ENCODE measurements around the gene DNAJC27. TPM values are rescaled to one million over a fixed set of nuclear protein-coding genes. Genes with fewer than 3 reads are reported as not detected.

DNAJC27 gene
- total and polyA plus RNA-seq, 8 donors: under 0.01 to 59.8 (median 2.9) TPM

GRCh38 chr2:24930768-24931167 lies 41.0 kb downstream of the DNAJC27 start:
- intact Hi-C loops (cut with DNase I; ENCODE audit: low total_unique reads): no loop called here
- TF ChIP-seq EP300 (IDR thresholded peaks at IDR 0.05) (no peak), POLR2AphosphoS5 (IDR thresholded peaks at IDR 0.05) (no peak), POLR2A (IDR thresholded peaks at IDR 0.05) (no peak)
- TF ChIP-seq, protein P1, sequence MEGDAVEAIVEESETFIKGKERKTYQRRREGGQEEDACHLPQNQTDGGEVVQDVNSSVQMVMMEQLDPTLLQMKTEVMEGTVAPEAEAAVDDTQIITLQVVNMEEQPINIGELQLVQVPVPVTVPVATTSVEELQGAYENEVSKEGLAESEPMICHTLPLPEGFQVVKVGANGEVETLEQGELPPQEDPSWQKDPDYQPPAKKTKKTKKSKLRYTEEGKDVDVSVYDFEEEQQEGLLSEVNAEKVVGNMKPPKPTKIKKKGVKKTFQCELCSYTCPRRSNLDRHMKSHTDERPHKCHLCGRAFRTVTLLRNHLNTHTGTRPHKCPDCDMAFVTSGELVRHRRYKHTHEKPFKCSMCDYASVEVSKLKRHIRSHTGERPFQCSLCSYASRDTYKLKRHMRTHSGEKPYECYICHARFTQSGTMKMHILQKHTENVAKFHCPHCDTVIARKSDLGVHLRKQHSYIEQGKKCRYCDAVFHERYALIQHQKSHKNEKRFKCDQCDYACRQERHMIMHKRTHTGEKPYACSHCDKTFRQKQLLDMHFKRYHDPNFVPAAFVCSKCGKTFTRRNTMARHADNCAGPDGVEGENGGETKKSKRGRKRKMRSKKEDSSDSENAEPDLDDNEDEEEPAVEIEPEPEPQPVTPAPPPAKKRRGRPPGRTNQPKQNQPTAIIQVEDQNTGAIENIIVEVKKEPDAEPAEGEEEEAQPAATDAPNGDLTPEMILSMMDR (IDR thresholded peaks at IDR 0.05): no peak
- Histone ChIP-seq H3K27ac (no peak overlapping the region), H3K4me3 (no peak overlapping the region), H3K9me3 (no peaks in the 10 kb centered on the region), H3K36me3 (no peaks in the 10 kb centered on the region), H3K27me3 (peaks cover 0 to 5% (median 0%) of the 10 kb centered on the region in 3 donors), H3K4me1 (peaks cover 5 to 15% (median 13%) of the 10 kb centered on the region in 4 donors)
- DNase-seq: peak in 1 of 2 donors; percentile 17
- 49 to 66% (median 63%) methylated on average over 6 of the region's 6 CpGs for WGBS, 5 donors

- Histone ChIP-seq H3K9me3 (no peaks in the 10 kb centered on the region), H3K4me1 (peaks cover 5 to 15% (median 13%) of the 10 kb centered on the region in 4 donors), H3K36me3 (no peaks in the 10 kb centered on the region), H3K4me3 (no peak overlapping the region), H3K27me3 (peaks cover 0 to 5% (median 0%) of the 10 kb centered on the region in 3 donors), H3K27ac (no peak overlapping the region)
- TF ChIP-seq, protein P1 (IDR thresholded peaks at IDR 0.05): no peak
- TF ChIP-seq POLR2A (IDR thresholded peaks at IDR 0.05) (no peak), POLR2AphosphoS5 (IDR thresholded peaks at IDR 0.05) (no peak), EP300 (IDR thresholded peaks at IDR 0.05) (no peak)
- intact Hi-C loops (cut with DNase I; ENCODE audit: low total_unique reads): no loop called here
- 82 to 91% (median 85%) methylated on average over 3 of the region's 3 CpGs for WGBS, 5 donors
- DNase-seq: peak in 1 of 2 donors; percentile 5
Observed at GRCh38 chr2:24929230-24929629, 42.5 kb downstream of the DNAJC27 start.

DNA sequence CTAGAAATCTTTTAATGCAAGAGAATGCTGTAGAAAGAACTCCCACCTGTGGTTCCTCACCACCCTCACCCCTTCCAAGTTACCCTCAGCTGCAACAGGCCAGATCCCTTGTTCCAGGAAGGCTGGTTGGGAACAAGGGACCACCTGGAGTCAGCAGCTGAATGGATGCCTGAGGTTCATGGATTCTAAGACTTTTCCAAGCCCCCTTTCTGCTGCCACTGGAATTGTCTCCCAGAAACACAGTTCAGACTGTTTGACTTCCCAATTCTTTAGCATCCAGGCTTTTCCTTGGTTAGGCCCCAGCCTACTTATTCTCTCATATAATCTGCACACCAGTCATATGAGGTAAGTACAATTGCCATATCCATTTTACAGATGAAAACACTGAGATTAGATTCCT lies 43.7 kb downstream of the DNAJC27 start:
- Histone ChIP-seq H3K27ac (peak overlapping the region in 1 of 5 donors; percentile 70), H3K27me3 (peaks cover 0 to 5% (median 0%) of the 10 kb centered on the region in 3 donors), H3K36me3 (no peaks in the 10 kb centered on the region), H3K4me1 (peaks cover 5 to 15% (median 13%) of the 10 kb centered on the region in 4 donors), H3K4me3 (no peak overlapping the region), H3K9me3 (no peaks in the 10 kb centered on the region)
- no peak for DNase-seq
- intact Hi-C loops (cut with DNase I; ENCODE audit: low total_unique reads): no loop called here
- TF ChIP-seq POLR2A (IDR thresholded peaks at IDR 0.05) (no peak), POLR2AphosphoS5 (IDR thresholded peaks at IDR 0.05) (no peak), EP300 (IDR thresholded peaks at IDR 0.05) (no peak)
- TF ChIP-seq, protein P1 (IDR thresholded peaks at IDR 0.05): no peak

- Histone ChIP-seq H3K4me3 (peak overlapping the region; percentile 21 to 37 (median 32)), H3K4me1 (peaks cover 5 to 15% (median 13%) of the 10 kb centered on the region in 4 donors), H3K36me3 (no peaks in the 10 kb centered on the region), H3K9me3 (no peaks in the 10 kb centered on the region), H3K27me3 (peaks cover 0 to 5% (median 0%) of the 10 kb centered on the region in 3 donors), H3K27ac (peak overlapping the region in 4 of 5 donors; percentile 0 to 70 (median 54))
- intact Hi-C loops (cut with DNase I; ENCODE audit: low total_unique reads): no loop called here
- 9 to 21% (median 11%) methylated on average over 25 to 33 of the region's 33 CpGs for WGBS, 5 donors
- peak; percentile 38 to 74 for DNase-seq
- TF ChIP-seq POLR2AphosphoS5 (IDR thresholded peaks at IDR 0.05): no peak
- TF ChIP-seq, protein P1 (IDR thresholded peaks at IDR 0.05): no peak
Observed at GRCh38 chr2:24926602-24927252, 45.0 kb downstream of the DNAJC27 start.
